ENCODE measurements around the gene CCL27.

DNA sequence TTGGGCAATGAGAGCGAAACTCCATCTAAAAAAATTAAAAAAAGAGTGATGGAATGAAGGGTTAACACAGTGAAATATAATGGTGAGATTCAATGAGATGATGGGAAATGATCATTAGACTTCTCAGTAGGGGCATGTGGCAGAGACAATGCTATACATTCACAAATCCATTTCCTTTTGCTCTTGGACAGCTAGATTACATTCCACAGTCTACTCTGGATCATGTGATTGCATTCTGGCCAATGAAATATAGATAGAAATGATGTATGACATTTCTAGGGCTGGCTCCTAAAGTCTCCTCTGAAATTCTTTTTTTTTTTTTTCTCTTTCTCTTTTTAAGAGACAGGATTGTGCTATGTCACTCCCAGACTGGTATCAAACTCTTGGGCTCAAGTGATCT lies 19.8 kb downstream of the CCL27 start:
- TF ChIP-seq, protein P1, sequence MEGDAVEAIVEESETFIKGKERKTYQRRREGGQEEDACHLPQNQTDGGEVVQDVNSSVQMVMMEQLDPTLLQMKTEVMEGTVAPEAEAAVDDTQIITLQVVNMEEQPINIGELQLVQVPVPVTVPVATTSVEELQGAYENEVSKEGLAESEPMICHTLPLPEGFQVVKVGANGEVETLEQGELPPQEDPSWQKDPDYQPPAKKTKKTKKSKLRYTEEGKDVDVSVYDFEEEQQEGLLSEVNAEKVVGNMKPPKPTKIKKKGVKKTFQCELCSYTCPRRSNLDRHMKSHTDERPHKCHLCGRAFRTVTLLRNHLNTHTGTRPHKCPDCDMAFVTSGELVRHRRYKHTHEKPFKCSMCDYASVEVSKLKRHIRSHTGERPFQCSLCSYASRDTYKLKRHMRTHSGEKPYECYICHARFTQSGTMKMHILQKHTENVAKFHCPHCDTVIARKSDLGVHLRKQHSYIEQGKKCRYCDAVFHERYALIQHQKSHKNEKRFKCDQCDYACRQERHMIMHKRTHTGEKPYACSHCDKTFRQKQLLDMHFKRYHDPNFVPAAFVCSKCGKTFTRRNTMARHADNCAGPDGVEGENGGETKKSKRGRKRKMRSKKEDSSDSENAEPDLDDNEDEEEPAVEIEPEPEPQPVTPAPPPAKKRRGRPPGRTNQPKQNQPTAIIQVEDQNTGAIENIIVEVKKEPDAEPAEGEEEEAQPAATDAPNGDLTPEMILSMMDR (IDR thresholded peaks at IDR 0.05; ENCODE audit: low read depth, low read length, poor library complexity, severe bottlenecking), result no peak
- no peak for TF ChIP-seq EZH2phosphoT487 (IDR thresholded peaks at IDR 0.05; ENCODE audit: borderline replicate concordance, low read length)
